ENCODE measurements around the gene MAP1B. TPM values are rescaled to one million over a fixed set of nuclear protein-coding genes. Genes with fewer than 3 reads are reported as not detected.

Gene MAP1B
- total and polyA plus RNA-seq, 9 of the 15 experiments (the other 6 are each of a cell fraction or from before 2014, with no cell fraction given) = 5.2 to 66.1 (median 17.3) TPM

- TF ChIP-seq CHD7 (IDR thresholded peaks at IDR 0.05; ENCODE audit: low read depth, low read length) (no peak), ZC3H4 (CRISPR knock-in tag; IDR thresholded peaks at IDR 0.05; ENCODE audit: borderline replicate concordance) (no peak), ZNF518B (CRISPR knock-in tag; IDR thresholded peaks at IDR 0.05) (no peak), TAL1 (IDR thresholded peaks at IDR 0.05) (no peak), ZNF764 (CRISPR knock-in tag; IDR thresholded peaks at IDR 0.05; ENCODE audit: low read depth) (no peak), U2AF1 (optimal IDR thresholded peaks at IDR 0.05; ENCODE audit: low read depth, low read length) (no peak), DDX20 (tag; IDR thresholded peaks at IDR 0.05; ENCODE audit: low read depth) (no peak), CHD4 (IDR thresholded peaks at IDR 0.05; ENCODE audit: insufficient read depth, insufficient replicate concordance, low read depth, low read length, poor library complexity, severe bottlenecking) (no peak), ZNF124 (CRISPR knock-in tag; IDR thresholded peaks at IDR 0.05) (no peak), SOX6 (IDR thresholded peaks at IDR 0.05) (no peak), SRSF7 (optimal IDR thresholded peaks at IDR 0.05; ENCODE audit: low read depth, low read length) (no peak), ZNF586 (CRISPR knock-in tag; conservative IDR thresholded peaks at IDR 0.05) (no peak), EZH2 (IDR thresholded peaks at IDR 0.05; ENCODE audit: borderline replicate concordance, low read depth, low read length) (no peak), FUS (optimal IDR thresholded peaks at IDR 0.05; ENCODE audit: low read depth, low read length) (no peak)
Observed at GRCh38 chr5:72106817-72107130, 501 bp upstream of the MAP1B start (continued).

Data from K562 (cell line).